Progenitor cell of endocrine pancreas (in vitro differentiated cells): ENCODE measurements around the gene FFAR3. TPM values are rescaled to one million over a fixed set of nuclear protein-coding genes. Genes with fewer than 3 reads are reported as not detected.

ENCODE experiments used
- DNase-seq: peaks from one replicate; pipeline ENCODE4 v3.0.0; 2021; ENCODE audit warnings: low spot score; ENCODE audit not compliant: unreplicated experiment
- H3K27ac Mint-ChIP-seq: 2 replicates; pipeline ENCODE4 v1.8.0; 2021; ENCODE audit warnings: mild to moderate bottlenecking, moderate library complexity, mixed read lengths
- H3K27me3 Mint-ChIP-seq: 2 replicates; pipeline ENCODE4 v1.8.0; 2021; ENCODE audit warnings: mixed read lengths
- H3K36me3 Mint-ChIP-seq: 2 replicates; pipeline ENCODE4 v1.8.0; 2022; ENCODE audit warnings: mixed read lengths; ENCODE audit not compliant: insufficient read depth
- H3K4me1 Mint-ChIP-seq: 2 replicates; pipeline ENCODE4 v1.8.0; 2021; ENCODE audit warnings: low read depth, mixed read lengths
- H3K4me3 Mint-ChIP-seq: 2 replicates; pipeline ENCODE4 v1.8.0; 2021; ENCODE audit warnings: low read depth, mild to moderate bottlenecking, moderate library complexity, mixed read lengths
- H3K9me3 Mint-ChIP-seq: 2 replicates; pipeline ENCODE4 v1.8.0; 2021; ENCODE audit warnings: low read depth, mixed read lengths
- total RNA-seq: library from RNA; stranded (reverse); gene quantifications from 2 replicates; pipeline ENCODE4 v1.2.1, GENCODE V29; 2021
- TF ChIP-seq, protein P1 (sequence below): fragments of 200-600 bp; sonication (generic); IDR thresholded peaks from one replicate; pipeline ENCODE4 v1.5.0; 2021; ENCODE audit warnings: antibody characterized with exemption, mild to moderate bottlenecking; ENCODE audit not compliant: unreplicated experiment

FFAR3 gene
- total RNA-seq, 1 donor from 2014 or later: not detected

DNA sequence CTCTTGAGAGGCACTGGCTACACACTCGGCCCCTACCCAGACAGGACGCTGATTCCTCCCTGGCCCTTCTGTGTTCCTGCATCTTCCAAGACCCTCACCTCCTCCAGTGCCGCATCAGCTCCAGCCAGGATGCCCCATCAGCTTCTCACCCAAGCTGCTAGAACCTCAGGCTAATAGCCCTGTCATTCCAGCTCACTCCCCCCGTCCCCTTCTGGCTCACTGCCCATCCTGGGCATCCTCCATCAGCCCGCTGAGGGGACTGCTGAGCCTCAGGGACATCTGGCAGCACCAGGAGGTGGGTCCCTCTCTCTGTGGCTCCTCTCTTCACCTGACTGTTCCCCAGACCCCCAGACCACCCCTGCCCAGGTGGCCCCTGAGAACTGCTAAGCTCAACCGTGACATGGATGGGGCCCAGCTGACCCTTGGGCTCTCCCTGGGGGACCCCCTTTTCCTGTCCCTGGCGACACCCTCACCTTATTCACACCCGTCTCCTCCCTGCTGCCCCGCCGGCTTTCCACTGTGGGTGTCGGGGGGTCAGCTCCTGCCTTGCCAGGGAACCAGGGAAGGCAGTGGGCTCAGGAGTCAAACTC, 4.8 kb downstream of the FFAR3 start:
- peaks cover 7% of the 10 kb centered on the region for H3K4me1 Mint-ChIP-seq
- H3K27me3 Mint-ChIP-seq: no peaks in the 10 kb centered on the region
- no peaks in the 10 kb centered on the region for H3K36me3 Mint-ChIP-seq
- no peaks in the 10 kb centered on the region for H3K9me3 Mint-ChIP-seq
- H3K27ac Mint-ChIP-seq: no peak overlapping the region
- DNase-seq: no peak
- H3K4me3 Mint-ChIP-seq: no peak overlapping the region
- TF ChIP-seq, protein P1, sequence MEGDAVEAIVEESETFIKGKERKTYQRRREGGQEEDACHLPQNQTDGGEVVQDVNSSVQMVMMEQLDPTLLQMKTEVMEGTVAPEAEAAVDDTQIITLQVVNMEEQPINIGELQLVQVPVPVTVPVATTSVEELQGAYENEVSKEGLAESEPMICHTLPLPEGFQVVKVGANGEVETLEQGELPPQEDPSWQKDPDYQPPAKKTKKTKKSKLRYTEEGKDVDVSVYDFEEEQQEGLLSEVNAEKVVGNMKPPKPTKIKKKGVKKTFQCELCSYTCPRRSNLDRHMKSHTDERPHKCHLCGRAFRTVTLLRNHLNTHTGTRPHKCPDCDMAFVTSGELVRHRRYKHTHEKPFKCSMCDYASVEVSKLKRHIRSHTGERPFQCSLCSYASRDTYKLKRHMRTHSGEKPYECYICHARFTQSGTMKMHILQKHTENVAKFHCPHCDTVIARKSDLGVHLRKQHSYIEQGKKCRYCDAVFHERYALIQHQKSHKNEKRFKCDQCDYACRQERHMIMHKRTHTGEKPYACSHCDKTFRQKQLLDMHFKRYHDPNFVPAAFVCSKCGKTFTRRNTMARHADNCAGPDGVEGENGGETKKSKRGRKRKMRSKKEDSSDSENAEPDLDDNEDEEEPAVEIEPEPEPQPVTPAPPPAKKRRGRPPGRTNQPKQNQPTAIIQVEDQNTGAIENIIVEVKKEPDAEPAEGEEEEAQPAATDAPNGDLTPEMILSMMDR: no peak

DNA sequence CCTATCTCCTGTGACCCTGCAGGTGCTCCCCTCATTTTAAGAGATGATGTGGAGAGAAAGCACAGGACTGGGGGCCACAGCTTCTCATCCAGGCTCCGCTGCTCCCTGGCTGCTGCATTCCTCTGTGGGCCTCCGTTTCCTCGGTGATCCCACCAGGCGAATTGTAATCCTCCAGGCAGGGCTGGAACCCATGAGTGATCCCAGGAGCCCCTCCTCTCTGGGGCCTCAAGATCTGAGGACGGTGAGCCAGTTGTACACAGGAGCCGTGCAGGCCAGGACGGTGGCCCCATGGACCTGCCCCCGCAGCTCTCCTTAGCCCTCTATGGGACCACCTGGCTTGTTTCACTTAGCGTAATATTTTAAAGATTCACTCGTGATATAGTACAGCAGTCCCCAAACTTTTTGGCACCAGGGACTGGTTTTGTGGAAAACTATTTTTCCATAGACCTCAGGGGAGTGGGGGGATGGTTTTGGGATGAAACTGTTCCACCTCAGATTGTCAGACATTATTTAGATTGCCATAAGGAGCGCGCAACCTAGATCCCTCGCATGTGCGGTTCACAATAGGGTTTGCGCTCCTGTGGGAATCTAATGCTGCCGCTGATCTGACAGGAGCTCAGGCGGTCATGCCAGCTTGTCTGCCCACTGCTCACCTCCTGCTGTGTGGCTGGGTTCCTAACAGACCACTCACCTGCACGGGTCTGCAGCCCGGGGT, 5.6 kb downstream of the FFAR3 start:
- Mint-ChIP-seq H3K36me3 (no peaks in the 10 kb centered on the region), H3K4me3 (no peak overlapping the region), H3K9me3 (no peaks in the 10 kb centered on the region), H3K27me3 (no peaks in the 10 kb centered on the region), H3K27ac (no peak overlapping the region), H3K4me1 (peaks cover 7% of the 10 kb centered on the region)
- no peak for DNase-seq
- TF ChIP-seq, protein P1: no peak

DNA sequence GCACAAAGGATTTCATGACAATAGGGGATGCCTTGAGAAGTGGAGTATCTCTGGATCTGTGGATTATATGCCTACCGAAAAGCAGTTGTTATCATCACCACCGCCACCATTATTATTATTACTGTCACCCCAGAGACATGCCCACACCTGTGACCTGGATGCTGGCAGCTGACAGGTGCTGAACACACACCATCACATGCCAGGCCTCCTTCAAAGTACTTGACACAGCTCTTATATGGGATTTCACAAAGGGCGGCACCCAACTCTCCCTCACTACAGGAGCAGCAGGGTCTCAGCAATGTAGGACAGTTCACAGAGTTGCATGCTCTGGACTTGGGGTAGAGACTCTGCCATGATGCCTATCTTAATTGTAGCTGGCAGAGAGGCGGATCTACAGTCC, 7.0 kb downstream of the FFAR3 start:
- Mint-ChIP-seq H3K36me3 (no peaks in the 10 kb centered on the region), H3K4me3 (no peak overlapping the region), H3K27me3 (no peaks in the 10 kb centered on the region), H3K27ac (no peak overlapping the region), H3K4me1 (peaks cover 7% of the 10 kb centered on the region), H3K9me3 (no peaks in the 10 kb centered on the region)
- no peak for DNase-seq
- TF ChIP-seq, protein P1: no peak

DNA sequence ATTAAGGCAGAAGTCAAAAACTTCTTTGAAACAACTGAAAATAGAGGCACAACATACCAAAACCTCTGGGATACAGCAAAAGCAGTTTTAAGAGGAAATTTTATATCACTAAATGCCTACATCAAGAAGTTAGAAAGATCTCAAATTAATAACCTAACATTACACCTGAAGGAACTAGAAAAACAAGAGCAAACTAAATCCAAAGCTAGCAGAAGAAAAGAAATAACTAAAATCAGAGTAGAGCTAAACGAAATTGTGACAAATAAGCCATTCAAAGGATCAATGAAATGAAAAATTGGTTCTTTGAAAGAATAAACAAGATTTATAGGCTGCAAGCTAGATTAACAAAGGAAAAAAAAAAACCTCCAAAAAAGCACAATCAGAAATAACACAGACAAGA, 10.1 kb downstream of the FFAR3 start:
- DNase-seq: no peak
- Mint-ChIP-seq H3K27me3 (peaks cover 2% of the 10 kb centered on the region), H3K9me3 (no peaks in the 10 kb centered on the region), H3K36me3 (no peaks in the 10 kb centered on the region), H3K27ac (no peak overlapping the region), H3K4me3 (no peak overlapping the region), H3K4me1 (no peaks in the 10 kb centered on the region)
- TF ChIP-seq, protein P1: no peak

DNA sequence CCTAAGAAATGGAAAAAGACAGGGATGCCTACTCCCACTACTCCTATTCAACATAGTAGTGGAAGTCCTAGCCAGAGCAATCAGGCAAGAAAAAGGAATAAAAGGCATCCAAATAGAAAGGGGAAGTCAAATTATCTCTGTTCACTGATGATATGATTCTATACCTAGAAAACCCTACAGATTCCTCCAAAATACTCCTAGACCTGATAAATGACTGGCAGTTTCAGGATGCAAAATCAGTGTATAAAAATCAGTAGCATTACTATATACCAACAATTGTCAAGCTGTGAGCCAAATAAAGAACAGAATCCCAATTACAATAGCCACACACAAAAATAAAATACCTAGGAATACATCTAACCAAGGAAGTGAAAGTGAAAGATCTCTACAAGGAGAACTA, 11.3 kb downstream of the FFAR3 start:
- Mint-ChIP-seq H3K27ac (no peak overlapping the region), H3K4me1 (no peaks in the 10 kb centered on the region), H3K27me3 (peaks cover 7% of the 10 kb centered on the region), H3K9me3 (no peaks in the 10 kb centered on the region), H3K4me3 (no peak overlapping the region), H3K36me3 (no peaks in the 10 kb centered on the region)
- TF ChIP-seq, protein P1: no peak
- no peak for DNase-seq
